ENCODE data around the gene NDRG3. TPM values are rescaled to one million over a fixed set of nuclear protein-coding genes. Genes with fewer than 3 reads are reported as not detected.

NDRG3 gene
- total and polyA plus RNA-seq, 2 of the 8 experiments (the other 6 are each of a cell fraction or from before 2014, with no cell fraction given) = 25.7 to 32.3 TPM

GRCh38 chr20:36655004-36655403 is 90.9 kb downstream of the NDRG3 start (continued):
- TF ChIP-seq SUZ12 (IDR thresholded peaks at IDR 0.05; ENCODE audit: low read length) (no peak), TAF7 (optimal IDR thresholded peaks at IDR 0.05; ENCODE audit: borderline replicate concordance, low read depth, low read length) (no peak), CHD7 (IDR thresholded peaks at IDR 0.05; ENCODE audit: insufficient replicate concordance, low read length) (no peak), SP2 (IDR thresholded peaks at IDR 0.05; ENCODE audit: low read length) (no peak), POLR2A (IDR thresholded peaks at IDR 0.05; ENCODE audit: control extremely low read depth in 1 of 2, low read depth in 2 of 2, low read length in 2 of 2) (no peak), USF2 (IDR thresholded peaks at IDR 0.05; ENCODE audit: low read length) (no peak), SIX5 (IDR thresholded peaks at IDR 0.05; ENCODE audit: low read depth, low read length) (no peak)

Data from H1 (cell line).